Embryonic facial prominence (tissue), 1 donor: Measurements from ENCODE around the gene BMAL2.

Experiments
- DNase-seq: peaks from one replicate; pipeline ENCODE4 v3.0.0-alpha.2; 2016; ENCODE audit errors: extremely low spot score

BMAL2 gene, protein sequence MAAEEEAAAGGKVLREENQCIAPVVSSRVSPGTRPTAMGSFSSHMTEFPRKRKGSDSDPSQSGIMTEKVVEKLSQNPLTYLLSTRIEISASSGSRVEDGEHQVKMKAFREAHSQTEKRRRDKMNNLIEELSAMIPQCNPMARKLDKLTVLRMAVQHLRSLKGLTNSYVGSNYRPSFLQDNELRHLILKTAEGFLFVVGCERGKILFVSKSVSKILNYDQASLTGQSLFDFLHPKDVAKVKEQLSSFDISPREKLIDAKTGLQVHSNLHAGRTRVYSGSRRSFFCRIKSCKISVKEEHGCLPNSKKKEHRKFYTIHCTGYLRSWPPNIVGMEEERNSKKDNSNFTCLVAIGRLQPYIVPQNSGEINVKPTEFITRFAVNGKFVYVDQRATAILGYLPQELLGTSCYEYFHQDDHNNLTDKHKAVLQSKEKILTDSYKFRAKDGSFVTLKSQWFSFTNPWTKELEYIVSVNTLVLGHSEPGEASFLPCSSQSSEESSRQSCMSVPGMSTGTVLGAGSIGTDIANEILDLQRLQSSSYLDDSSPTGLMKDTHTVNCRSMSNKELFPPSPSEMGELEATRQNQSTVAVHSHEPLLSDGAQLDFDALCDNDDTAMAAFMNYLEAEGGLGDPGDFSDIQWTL

GRCh38 chr12:27332714-27333402, at the start of gene BMAL2:
TSS of gene BMAL2 (plus strand) at chr12:27332836. CDS start at chr12:27333073, 237 bp downstream.
- no peak for DNase-seq

- DNase-seq: no peak
These were observed 48.6 kb upstream of the BMAL2 start for GRCh38 chr12:27284021-27284420.

DNA sequence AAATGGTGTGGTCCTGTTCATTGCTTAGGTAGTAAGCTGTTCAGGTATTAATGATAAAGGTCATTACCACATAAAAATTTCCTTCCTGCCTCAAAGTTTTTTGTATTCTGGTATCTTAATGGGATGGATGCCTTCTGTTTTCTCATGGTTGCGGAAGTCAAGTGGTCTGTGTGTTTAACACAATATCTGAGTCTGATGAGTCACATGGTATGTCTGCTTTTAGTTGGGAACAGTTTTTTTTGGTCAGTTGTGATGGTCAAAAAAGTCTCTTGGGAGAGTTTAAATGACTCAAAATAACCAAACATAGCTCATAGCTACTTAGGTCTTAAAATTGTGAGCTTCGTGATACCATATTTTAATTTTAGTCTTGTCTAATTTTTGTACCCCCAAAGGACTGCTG, 47.9 kb upstream of the BMAL2 start:
- no peak for DNase-seq

DNA sequence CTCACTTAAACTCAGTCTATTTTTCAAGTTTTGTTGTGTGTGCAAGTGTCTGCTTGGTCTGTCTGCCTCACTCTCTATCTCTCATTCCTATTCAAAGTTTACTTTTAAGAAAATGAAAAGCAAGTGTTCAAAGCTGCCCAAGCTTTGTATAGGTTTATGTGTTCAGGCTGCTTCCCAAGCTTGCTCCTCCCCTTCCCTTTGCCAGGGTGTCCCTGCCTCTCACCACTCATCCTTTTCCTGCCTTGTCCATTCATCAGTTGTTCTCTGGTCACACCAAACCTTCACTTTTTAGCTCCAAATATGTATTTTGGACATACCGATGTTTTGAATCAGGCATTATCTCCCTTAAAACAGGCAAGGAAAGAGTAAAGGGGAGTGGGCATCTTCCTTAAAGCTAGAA, 47.2 kb upstream of the BMAL2 start:
- DNase-seq: no peak

GRCh38 chr12:27289414-27289813, 43.2 kb upstream of the BMAL2 start:
- no peak for DNase-seq

- DNase-seq: no peak
These were observed 42.0 kb upstream of the BMAL2 start for GRCh38 chr12:27290501-27291168.

DNA sequence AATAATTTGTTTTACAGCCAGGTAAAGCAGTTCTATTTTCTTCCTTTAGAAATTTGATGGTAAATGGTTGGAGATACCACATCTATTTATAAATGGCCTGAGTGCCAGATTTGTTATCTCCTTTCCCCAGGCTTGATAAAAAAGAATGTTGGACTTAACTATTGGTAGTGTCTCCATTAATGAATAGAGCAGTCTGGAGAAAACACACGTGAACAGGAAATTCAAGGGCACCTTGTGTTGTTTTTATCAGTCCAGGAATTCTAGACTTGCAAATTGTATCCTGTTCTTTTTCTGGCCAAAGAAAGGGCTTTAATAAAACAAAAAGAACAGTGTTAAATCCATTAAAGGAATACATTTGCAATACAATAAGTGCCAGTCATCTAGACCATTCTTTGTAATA, 40.8 kb upstream of the BMAL2 start:
- DNase-seq: no peak

GRCh38 chr12:27292718-27293117, 39.9 kb upstream of the BMAL2 start:
- DNase-seq: no peak

- no peak for DNase-seq
These were observed 39.2 kb upstream of the BMAL2 start for GRCh38 chr12:27293463-27293862.

- no peak for DNase-seq
These were observed 36.0 kb upstream of the BMAL2 start for GRCh38 chr12:27296674-27297073.

- no peak for DNase-seq
These were observed 35.1 kb upstream of the BMAL2 start for GRCh38 chr12:27297566-27297965.

DNA sequence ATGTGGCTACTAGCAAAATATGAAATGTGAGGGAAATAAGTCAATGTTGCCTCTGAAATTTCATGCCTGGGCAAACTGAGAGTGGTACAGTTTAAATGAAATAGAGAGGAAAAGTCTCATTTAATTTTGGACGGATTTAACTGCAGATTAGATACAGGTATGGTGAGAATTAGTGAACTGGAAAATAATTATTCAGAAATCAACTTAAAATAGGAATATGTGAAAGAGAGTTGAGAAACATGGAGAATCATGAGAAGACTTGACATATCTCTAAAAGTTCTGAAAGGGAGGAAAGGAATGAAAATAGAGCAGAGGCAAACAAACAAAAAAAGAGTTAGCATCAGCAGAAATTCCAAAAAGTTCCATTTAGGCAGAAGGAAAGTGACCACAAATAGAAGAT, 33.5 kb upstream of the BMAL2 start:
- DNase-seq: no peak

DNA sequence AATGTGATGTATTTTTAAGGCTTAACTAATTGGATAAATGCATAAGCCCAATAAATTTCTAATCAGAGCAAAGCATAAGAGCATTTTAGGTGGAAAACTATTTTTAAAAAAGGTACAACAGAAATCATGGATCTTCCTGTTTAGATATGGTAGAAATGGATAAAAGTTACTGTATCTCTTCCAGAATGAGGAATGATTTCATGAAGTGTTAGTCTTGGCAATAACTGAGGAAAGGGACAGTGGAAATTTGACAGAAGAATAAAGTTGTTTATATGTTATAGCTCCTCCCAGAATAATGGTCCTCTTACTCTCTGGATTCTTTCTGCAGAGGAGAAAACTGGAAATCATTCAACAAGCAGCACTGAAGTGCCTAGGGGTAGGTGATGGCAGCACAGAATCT, 32.4 kb upstream of the BMAL2 start:
- no peak for DNase-seq

GRCh38 chr12:27303139-27304111, 29.2 kb upstream of the BMAL2 start:
- no peak for DNase-seq

DNA sequence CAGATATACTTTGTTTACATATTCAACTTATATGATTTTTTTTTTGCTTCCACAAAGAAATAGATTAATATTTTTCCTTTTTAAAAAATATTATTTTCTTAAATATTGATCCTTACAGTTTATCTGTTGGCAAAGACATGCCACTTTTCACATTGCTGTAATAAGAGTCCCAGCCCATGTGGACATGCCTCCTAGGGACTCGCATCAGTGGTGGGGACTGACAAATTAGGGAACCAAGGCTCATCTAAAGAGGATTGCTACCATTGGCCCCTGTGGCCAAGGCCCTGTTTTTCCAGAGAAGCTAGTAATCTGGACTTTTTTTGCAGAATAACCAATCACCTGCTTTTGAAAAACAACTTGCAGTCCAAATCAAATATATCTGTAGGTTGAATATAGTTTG, 27.8 kb upstream of the BMAL2 start:
- no peak for DNase-seq

- peak; percentile 34 for DNase-seq
These were observed 26.8 kb upstream of the BMAL2 start for GRCh38 chr12:27305673-27306456.

GRCh38 chr12:27309293-27309994, 23.2 kb upstream of the BMAL2 start:
- DNase-seq: no peak

GRCh38 chr12:27309995-27310315, 22.7 kb upstream of the BMAL2 start:
- DNase-seq: no peak

DNA sequence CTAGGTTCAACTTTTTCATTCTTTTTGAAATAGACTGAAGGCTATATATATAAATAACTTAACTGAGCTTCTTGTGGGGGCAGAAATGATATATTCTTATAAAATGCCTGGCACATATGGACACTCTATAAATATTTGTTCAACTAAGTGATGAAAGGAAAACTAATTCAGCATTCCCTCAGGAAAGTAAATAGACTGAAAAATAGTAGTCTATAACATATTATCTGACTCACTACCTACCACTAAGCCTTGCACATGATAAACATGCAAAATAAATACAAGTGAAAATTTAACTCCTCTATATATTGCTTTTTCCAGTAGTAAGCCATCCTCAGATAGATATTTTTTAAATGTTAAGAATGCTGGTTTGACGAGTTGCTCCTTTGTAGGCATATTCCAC, 15.7 kb upstream of the BMAL2 start:
- DNase-seq: no peak

DNA sequence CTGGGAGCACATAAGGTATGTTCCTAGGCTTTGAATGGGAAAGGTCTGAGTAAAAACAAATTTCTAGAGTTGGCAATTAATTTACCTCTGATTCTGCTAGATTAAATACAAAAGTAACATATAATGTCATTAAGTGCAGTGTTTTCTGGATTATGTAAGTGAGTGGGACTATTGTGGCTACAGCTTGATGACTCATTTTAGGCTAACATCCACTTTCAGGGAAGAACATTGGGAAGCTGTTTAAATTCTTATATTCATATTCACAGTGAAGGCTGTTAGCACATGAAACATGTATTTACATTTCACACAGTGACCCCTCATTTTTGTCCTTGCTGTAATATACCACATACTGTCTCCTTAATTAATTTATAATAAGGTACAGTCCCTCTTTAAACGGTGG, 13.2 kb upstream of the BMAL2 start:
- DNase-seq: no peak
